ENCODE results near the gene MNS1. TPM values are rescaled to one million over a fixed set of nuclear protein-coding genes. Genes with fewer than 3 reads are reported as not detected.
A peak's percentile ranks its signal among the peaks of the same experiment; 100 is the strongest.

MNS1 gene
- polyA plus RNA-seq, 3 donors: 0.03 to 0.29 TPM; not detected in 1

DNA sequence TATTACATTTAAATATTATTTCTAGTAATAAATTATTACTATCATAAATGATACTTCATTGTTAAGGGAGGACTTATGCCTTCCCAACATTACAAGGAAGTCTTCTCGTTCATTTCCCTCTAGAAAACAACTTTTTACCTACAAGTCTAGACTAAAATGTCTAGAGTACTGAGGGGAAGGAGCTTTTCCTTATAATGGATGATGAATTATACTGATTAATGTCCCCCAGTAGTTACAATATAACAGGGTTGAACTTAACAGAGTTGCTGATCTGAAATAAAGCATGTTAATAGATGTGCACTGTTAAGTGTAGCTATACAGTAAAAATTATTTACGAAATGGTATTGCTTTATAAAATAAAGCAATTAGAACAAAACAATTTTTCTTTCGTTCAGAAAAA lies 2.7 kb upstream of the MNS1 start:
- Mint-ChIP-seq H3K4me1 (peaks cover 26% of the 10 kb centered on the region), H3K27ac (no peak overlapping the region), H3K36me3 (no peaks in the 10 kb centered on the region), H3K27me3 (ENCODE audit: low read depth in 3 of 3) (peaks cover 0 to 2% (median 0%) of the 10 kb centered on the region in 3 donors), H3K4me3 (no peak overlapping the region), H3K9me3 (no peaks in the 10 kb centered on the region)
- Histone ChIP-seq H2AFZ (ENCODE audit: insufficient read depth, low read depth, low read length, poor library complexity, severe bottlenecking) (peak overlapping the region; percentile 79), H3K9me3 (replicated peaks in 1 of 2; ENCODE audit: control insufficient read depth in 1 of 2, insufficient read depth in 1 of 2, low read length in 2 of 2) (no peaks in the 10 kb centered on the region), H3K27me3 (ENCODE audit: control insufficient read depth in 2 of 2, insufficient read depth in 2 of 2, low read length in 2 of 2) (no peaks in the 10 kb centered on the region), H3K4me3 (replicated peaks in 1 of 3; ENCODE audit: low read depth in 2 of 3, low read length in 3 of 3) (no peak overlapping the region), H3K36me3 (replicated peaks in 1 of 2; ENCODE audit: control insufficient read depth in 1 of 2, insufficient read depth in 2 of 2, low read length in 2 of 2) (no peaks in the 10 kb centered on the region), H3K4me1 (ENCODE audit: control insufficient read depth in 1 of 2, insufficient read depth in 2 of 2, low read length in 2 of 2) (peaks cover 14 to 27% of the 10 kb centered on the region in 2 donors), H3K4me2 (replicated peaks; ENCODE audit: extremely low read depth, low read length, poor library complexity, severe bottlenecking) (no peak overlapping the region), H3K79me2 (ENCODE audit: insufficient read depth, low read length) (no peaks in the 10 kb centered on the region), H3K27ac (ENCODE audit: low read depth in 1 of 2, low read length in 2 of 2) (no peak overlapping the region), H4K20me1 (ENCODE audit: insufficient read depth, low read length) (no peaks in the 10 kb centered on the region), H3K9ac (ENCODE audit: insufficient read depth, low read length, poor library complexity, severe bottlenecking) (no peak overlapping the region)
- no peak for DNase-seq
- intact Hi-C loops (cut with micrococcal nuclease): loop anchor here in 1 of 2 donors (5.0 kb wide), 1 partner anchor 230 kb away; no protein-coding TSS in a partner anchor
- TF ChIP-seq, protein P1, sequence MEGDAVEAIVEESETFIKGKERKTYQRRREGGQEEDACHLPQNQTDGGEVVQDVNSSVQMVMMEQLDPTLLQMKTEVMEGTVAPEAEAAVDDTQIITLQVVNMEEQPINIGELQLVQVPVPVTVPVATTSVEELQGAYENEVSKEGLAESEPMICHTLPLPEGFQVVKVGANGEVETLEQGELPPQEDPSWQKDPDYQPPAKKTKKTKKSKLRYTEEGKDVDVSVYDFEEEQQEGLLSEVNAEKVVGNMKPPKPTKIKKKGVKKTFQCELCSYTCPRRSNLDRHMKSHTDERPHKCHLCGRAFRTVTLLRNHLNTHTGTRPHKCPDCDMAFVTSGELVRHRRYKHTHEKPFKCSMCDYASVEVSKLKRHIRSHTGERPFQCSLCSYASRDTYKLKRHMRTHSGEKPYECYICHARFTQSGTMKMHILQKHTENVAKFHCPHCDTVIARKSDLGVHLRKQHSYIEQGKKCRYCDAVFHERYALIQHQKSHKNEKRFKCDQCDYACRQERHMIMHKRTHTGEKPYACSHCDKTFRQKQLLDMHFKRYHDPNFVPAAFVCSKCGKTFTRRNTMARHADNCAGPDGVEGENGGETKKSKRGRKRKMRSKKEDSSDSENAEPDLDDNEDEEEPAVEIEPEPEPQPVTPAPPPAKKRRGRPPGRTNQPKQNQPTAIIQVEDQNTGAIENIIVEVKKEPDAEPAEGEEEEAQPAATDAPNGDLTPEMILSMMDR (IDR thresholded peaks at IDR 0.05): no peak
- no CpG with 5 or more reads among the region's 3 CpGs for WGBS (ENCODE audit: insufficient coverage)

DNA sequence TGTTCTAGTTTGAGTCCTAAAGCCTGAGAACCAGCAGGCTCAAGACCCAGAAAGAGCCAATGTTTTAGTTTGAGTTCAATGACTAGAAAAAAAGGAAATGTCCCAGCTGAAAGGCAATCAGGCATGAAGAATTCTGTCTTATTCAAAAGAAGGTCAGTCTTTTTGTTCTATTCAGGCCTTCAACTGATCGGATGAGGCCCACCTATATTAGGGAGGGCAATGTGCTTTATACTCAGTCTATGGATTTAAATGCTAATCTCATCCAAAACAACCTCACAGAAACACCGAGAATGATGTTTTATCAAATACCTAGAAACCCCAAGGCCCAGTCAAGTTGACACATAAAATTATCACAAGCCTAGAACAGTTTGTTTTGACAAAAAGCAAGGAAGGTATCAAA lies 4.0 kb downstream of the MNS1 start:
- intact Hi-C loops (cut with micrococcal nuclease): no loop called here
- H3K27me3 Mint-ChIP-seq (ENCODE audit: low read depth in 3 of 3): peaks cover 0 to 2% (median 0%) of the 10 kb centered on the region in 3 donors
- no peaks in the 10 kb centered on the region for H3K36me3 Mint-ChIP-seq
- Histone ChIP-seq H3K4me1 (ENCODE audit: control insufficient read depth in 1 of 2, insufficient read depth in 2 of 2, low read length in 2 of 2) (peaks cover 10 to 11% of the 10 kb centered on the region in 2 donors), H3K9ac (ENCODE audit: insufficient read depth, low read length, poor library complexity, severe bottlenecking) (no peak overlapping the region), H3K79me2 (ENCODE audit: insufficient read depth, low read length) (no peaks in the 10 kb centered on the region), H3K9me3 (replicated peaks in 1 of 2; ENCODE audit: control insufficient read depth in 1 of 2, insufficient read depth in 1 of 2, low read length in 2 of 2) (no peaks in the 10 kb centered on the region), H3K4me3 (replicated peaks in 1 of 3; ENCODE audit: low read depth in 2 of 3, low read length in 3 of 3) (no peak overlapping the region), H3K4me2 (replicated peaks; ENCODE audit: extremely low read depth, low read length, poor library complexity, severe bottlenecking) (no peak overlapping the region), H2AFZ (ENCODE audit: insufficient read depth, low read depth, low read length, poor library complexity, severe bottlenecking) (no peak overlapping the region), H4K20me1 (ENCODE audit: insufficient read depth, low read length) (no peaks in the 10 kb centered on the region), H3K36me3 (replicated peaks in 1 of 2; ENCODE audit: control insufficient read depth in 1 of 2, insufficient read depth in 2 of 2, low read length in 2 of 2) (no peaks in the 10 kb centered on the region), H3K27me3 (ENCODE audit: control insufficient read depth in 2 of 2, insufficient read depth in 2 of 2, low read length in 2 of 2) (no peaks in the 10 kb centered on the region), H3K27ac (ENCODE audit: low read depth in 1 of 2, low read length in 2 of 2) (no peak overlapping the region)
- no peak overlapping the region for H3K4me3 Mint-ChIP-seq
- H3K4me1 Mint-ChIP-seq: peaks cover 16% of the 10 kb centered on the region
- WGBS (ENCODE audit: insufficient coverage): no CpG with 5 or more reads among the region's 2 CpGs
- TF ChIP-seq, protein P1 (IDR thresholded peaks at IDR 0.05): no peak
- no peak for DNase-seq
- H3K9me3 Mint-ChIP-seq: no peaks in the 10 kb centered on the region
- peak overlapping the region in 1 of 7 donors; percentile 60 for H3K27ac Mint-ChIP-seq
